Measurements from ENCODE around the gene TRAF3. TPM values are rescaled to one million over a fixed set of nuclear protein-coding genes. Genes with fewer than 3 reads are reported as not detected.

TRAF3 gene
- total RNA-seq, 1 donor from 2014 or later: 32.3 TPM

DNA sequence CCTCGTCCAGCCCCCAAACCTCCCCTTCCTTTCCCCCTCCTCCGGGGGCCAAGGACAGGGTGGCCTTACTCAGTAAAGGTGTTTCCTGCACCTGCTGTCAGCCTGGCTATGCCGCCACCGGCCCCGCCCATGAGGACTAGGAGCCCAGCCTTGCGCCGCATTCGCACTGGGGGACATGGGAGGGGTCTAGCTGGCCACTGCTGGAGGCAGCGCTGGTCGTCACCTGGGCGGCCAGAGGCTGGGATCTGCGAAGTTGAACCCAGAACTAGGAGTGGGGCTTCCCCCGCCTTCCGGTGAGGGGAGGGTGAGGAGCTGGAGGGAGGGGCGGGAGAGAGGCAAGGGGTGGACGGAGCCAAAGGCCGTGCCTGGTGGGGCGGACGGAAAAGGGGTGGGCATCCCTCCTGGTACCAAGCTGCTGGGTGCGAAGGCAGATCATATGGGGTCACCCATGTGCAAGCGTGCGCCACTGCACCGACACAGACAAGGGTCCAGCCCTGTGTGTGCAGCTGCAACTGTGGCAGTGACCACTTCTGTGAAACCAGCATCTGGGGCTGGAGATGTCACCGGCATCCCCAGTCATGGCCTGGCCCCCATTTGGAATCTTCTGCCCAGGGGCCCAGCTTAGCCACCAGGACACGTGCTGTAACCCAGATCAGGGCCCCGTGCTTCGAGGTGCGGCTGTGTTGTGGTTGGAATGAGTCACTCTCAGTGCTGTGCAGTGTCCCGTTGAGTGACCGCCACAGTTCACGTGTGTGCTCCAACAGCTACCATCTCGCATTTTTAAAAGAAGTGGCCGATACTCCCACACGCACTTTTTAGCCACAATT lies 153.7 kb downstream of the TRAF3 start:
- TF ChIP-seq, protein P1, sequence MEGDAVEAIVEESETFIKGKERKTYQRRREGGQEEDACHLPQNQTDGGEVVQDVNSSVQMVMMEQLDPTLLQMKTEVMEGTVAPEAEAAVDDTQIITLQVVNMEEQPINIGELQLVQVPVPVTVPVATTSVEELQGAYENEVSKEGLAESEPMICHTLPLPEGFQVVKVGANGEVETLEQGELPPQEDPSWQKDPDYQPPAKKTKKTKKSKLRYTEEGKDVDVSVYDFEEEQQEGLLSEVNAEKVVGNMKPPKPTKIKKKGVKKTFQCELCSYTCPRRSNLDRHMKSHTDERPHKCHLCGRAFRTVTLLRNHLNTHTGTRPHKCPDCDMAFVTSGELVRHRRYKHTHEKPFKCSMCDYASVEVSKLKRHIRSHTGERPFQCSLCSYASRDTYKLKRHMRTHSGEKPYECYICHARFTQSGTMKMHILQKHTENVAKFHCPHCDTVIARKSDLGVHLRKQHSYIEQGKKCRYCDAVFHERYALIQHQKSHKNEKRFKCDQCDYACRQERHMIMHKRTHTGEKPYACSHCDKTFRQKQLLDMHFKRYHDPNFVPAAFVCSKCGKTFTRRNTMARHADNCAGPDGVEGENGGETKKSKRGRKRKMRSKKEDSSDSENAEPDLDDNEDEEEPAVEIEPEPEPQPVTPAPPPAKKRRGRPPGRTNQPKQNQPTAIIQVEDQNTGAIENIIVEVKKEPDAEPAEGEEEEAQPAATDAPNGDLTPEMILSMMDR (IDR thresholded peaks at IDR 0.05; ENCODE audit: insufficient read depth, low read length, poor library complexity, severe bottlenecking): no peak
- H3K4me3 ChIP-seq (ENCODE audit: low read depth, low read length): no peak overlapping the region
- peak; percentile 45 for DNase-seq (ENCODE audit: low read depth)
- H3K36me3 ChIP-seq (ENCODE audit: control insufficient read depth, insufficient read depth, low read length): peaks cover 1% of the 10 kb centered on the region
- peaks cover 38% of the 10 kb centered on the region for H3K27me3 ChIP-seq (ENCODE audit: control insufficient read depth, insufficient read depth, low read length)

DNA sequence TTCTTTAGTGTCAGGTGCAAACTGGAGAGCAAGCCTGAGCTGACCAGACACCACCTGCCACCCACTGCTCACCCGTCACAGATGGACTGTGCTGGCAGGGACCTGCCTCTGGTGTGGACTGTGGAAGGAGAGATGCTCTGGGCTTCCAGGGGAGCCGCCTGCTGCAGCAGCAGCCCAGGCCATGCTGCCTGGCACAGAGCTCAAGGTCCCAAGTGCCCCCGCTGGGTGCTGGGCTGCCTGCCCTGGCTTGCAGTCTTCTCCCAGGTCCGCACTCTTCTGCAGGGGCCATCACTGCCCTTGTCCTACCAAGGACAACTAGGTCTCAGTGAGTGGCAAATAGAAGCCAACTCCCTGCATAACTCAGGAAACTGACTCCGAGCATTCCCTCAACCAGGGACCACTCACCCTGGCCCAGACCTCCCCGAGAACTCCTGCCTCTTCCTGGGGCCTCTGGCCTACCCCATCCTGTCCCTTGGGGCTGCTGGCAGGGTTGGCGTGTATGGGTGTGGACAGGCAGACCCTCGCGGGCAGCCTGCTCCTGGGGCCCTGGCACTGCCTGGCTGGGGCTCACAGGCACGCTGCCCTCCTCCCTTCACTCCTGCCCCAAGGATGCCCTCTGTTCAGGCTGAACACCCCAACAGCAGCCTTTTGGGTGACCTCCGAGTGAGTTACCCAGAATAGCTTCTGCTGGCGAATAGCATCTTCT lies 154.5 kb downstream of the TRAF3 start:
- H3K36me3 ChIP-seq (ENCODE audit: control insufficient read depth, insufficient read depth, low read length): peaks cover 1% of the 10 kb centered on the region
- TF ChIP-seq, protein P1 (IDR thresholded peaks at IDR 0.05; ENCODE audit: insufficient read depth, low read length, poor library complexity, severe bottlenecking): no peak

DNA sequence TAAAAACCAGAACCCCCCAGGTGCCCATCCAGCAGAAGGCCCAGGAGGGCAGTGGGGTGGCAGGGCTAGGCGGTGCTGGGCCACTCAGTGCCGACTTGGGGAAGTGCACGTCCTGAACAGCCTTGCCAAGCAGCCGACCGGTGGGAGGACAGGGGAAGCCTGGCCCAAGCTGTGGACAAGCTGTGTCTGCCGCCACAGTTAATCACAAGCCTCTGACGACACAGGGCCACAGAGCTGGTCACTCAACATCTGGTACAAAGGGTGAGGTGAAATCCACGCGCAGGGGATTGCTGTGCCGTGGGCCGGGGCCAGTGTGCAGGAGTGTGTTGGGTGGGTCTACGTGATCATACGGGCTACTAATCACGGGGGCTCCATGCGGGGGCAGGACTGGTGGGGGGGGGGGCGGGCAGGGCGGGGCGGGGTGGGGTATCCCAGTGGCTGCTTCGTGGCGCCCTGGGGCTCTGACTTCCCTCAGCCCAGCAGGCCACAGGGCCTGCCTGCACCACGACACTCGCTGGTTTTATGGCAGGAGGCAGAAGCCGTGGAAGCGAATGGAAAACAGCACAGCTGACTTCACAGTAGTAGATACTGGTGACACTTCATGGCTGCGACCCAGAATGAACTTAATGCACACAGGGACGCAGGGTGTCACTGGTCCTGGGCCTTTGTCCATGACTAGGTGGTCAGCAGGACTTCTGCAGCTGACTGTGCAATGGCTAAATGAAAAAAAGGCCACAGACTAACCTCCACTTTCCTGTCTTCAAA lies 155.4 kb downstream of the TRAF3 start:
- DNase-seq (ENCODE audit: low read depth): no peak
- Histone ChIP-seq H3K4me3 (ENCODE audit: low read depth, low read length) (no peak overlapping the region), H3K27me3 (ENCODE audit: control insufficient read depth, insufficient read depth, low read length) (peaks cover 29% of the 10 kb centered on the region), H3K36me3 (ENCODE audit: control insufficient read depth, insufficient read depth, low read length) (peaks cover 4% of the 10 kb centered on the region)
- TF ChIP-seq, protein P1 (IDR thresholded peaks at IDR 0.05; ENCODE audit: insufficient read depth, low read length, poor library complexity, severe bottlenecking): no peak

More for the DNA sequence above, 154.5 kb downstream of the TRAF3 start:
- no peak for DNase-seq (ENCODE audit: low read depth)
- Histone ChIP-seq H3K27me3 (ENCODE audit: control insufficient read depth, insufficient read depth, low read length) (peaks cover 35% of the 10 kb centered on the region), H3K4me3 (ENCODE audit: low read depth, low read length) (no peak overlapping the region)

DNA sequence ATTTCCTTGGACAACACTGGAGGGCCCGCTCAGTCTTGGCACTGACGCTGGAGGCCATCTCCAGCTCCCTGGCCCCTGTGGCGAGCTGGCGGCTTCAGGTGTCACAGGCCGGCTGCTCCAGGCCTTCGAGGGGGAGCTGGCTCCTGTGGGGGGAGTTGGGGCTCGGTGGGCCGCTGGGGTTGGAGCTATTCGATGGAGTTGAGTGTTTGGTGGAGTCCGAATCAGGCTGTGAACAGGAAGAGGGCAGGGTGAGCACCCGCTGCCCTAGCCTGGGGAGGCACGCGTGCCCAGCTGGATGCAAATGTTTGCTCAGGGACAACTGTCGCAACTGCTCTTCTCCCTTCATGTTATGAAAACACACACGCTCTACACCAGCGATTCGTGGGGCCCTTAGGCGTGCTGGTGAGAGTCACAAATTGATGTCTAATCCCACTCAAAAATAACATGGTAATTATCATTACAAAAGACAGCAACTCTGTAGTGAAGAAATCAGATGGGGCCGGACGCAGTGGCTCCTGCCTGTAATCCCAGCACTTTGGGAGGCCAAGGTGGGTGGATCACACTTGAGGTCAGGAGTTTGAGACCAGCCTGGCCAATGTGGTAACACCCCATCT lies 156.5 kb downstream of the TRAF3 start:
- H3K27me3 ChIP-seq (ENCODE audit: control insufficient read depth, insufficient read depth, low read length): peaks cover 19% of the 10 kb centered on the region
- H3K4me3 ChIP-seq (ENCODE audit: low read depth, low read length): no peak overlapping the region
- DNase-seq (ENCODE audit: low read depth): no peak
- peaks cover 7% of the 10 kb centered on the region for H3K36me3 ChIP-seq (ENCODE audit: control insufficient read depth, insufficient read depth, low read length)
- TF ChIP-seq, protein P1 (IDR thresholded peaks at IDR 0.05; ENCODE audit: insufficient read depth, low read length, poor library complexity, severe bottlenecking): no peak

DNA sequence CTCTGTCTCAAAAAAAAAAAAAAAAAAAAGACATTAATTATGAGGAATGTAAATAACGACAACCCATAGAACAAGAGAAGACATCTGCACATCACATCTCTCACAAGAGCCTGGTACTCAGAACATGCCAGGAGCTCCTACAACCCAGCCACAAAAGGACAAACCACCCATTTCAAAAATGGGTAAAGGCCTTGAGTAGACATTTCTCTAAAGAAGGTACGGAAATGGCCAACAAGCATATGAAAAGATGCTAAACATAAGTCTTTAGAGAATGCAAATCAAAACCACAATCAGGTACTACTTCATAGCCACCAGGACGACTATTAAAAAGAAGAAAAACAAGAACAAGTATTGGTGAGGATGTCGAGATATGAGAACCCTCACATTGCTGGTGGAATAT lies 158.5 kb downstream of the TRAF3 start:
- H3K36me3 ChIP-seq (ENCODE audit: control insufficient read depth, insufficient read depth, low read length): peaks cover 8% of the 10 kb centered on the region
- TF ChIP-seq, protein P1 (IDR thresholded peaks at IDR 0.05; ENCODE audit: insufficient read depth, low read length, poor library complexity, severe bottlenecking): no peak
- peaks cover under 1% of the 10 kb centered on the region for H3K27me3 ChIP-seq (ENCODE audit: control insufficient read depth, insufficient read depth, low read length)
- no peak overlapping the region for H3K4me3 ChIP-seq (ENCODE audit: low read depth, low read length)
- no peak for DNase-seq (ENCODE audit: low read depth)

Measured in kidney epithelial cell (primary cell).